Measurements from ENCODE around the gene POLR1G. TPM values are rescaled to one million over a fixed set of nuclear protein-coding genes. Genes with fewer than 3 reads are reported as not detected.

The POLR1G gene
- total and polyA plus RNA-seq, 9 of the 15 experiments (the other 6 are each of a cell fraction or from before 2014, with no cell fraction given): 3.0 to 50.1 (median 27.4) TPM

DNA sequence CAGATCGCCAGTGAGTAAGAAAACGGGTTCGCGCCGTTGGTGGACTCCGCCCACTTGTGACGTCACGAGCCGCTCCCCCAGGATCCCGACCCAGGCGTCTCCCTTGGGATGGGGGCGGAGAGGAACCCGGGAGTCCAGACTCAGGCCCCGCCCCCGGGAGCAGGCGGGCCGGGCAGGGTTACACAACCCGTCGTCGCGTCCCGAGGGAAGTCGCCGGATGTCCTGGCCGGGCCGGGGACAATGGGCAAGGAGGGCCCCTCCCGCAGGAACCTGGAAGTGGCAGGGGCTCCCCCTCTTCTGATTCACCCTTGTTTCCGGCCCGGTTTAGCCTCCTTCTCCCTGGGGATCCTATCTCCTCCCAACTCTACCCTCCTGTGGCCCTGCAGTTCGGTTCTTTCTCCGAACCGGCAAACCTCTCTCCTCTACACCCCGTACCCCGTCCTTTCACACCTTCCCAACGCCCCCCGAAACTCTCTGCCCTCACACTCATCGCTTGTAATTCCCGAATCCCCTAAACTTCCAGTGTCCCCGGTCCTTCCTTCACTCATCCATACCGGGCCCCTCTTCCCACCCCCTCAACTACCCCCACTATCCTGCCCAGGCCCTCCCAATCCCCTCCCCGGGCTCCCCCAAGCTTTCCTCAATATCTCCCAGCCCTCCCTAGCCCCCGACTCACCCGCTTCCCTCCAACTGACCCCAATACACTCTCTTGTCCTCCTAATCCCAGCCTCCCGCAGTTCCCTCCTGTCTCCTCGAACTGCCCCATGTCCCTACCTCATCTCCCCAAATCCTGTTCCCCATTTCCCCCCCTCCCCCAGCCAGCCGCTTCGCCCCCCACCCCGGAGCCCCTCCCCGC lies 37.2 kb downstream of the POLR1G start (continued):
- TF ChIP-seq, protein P1, sequence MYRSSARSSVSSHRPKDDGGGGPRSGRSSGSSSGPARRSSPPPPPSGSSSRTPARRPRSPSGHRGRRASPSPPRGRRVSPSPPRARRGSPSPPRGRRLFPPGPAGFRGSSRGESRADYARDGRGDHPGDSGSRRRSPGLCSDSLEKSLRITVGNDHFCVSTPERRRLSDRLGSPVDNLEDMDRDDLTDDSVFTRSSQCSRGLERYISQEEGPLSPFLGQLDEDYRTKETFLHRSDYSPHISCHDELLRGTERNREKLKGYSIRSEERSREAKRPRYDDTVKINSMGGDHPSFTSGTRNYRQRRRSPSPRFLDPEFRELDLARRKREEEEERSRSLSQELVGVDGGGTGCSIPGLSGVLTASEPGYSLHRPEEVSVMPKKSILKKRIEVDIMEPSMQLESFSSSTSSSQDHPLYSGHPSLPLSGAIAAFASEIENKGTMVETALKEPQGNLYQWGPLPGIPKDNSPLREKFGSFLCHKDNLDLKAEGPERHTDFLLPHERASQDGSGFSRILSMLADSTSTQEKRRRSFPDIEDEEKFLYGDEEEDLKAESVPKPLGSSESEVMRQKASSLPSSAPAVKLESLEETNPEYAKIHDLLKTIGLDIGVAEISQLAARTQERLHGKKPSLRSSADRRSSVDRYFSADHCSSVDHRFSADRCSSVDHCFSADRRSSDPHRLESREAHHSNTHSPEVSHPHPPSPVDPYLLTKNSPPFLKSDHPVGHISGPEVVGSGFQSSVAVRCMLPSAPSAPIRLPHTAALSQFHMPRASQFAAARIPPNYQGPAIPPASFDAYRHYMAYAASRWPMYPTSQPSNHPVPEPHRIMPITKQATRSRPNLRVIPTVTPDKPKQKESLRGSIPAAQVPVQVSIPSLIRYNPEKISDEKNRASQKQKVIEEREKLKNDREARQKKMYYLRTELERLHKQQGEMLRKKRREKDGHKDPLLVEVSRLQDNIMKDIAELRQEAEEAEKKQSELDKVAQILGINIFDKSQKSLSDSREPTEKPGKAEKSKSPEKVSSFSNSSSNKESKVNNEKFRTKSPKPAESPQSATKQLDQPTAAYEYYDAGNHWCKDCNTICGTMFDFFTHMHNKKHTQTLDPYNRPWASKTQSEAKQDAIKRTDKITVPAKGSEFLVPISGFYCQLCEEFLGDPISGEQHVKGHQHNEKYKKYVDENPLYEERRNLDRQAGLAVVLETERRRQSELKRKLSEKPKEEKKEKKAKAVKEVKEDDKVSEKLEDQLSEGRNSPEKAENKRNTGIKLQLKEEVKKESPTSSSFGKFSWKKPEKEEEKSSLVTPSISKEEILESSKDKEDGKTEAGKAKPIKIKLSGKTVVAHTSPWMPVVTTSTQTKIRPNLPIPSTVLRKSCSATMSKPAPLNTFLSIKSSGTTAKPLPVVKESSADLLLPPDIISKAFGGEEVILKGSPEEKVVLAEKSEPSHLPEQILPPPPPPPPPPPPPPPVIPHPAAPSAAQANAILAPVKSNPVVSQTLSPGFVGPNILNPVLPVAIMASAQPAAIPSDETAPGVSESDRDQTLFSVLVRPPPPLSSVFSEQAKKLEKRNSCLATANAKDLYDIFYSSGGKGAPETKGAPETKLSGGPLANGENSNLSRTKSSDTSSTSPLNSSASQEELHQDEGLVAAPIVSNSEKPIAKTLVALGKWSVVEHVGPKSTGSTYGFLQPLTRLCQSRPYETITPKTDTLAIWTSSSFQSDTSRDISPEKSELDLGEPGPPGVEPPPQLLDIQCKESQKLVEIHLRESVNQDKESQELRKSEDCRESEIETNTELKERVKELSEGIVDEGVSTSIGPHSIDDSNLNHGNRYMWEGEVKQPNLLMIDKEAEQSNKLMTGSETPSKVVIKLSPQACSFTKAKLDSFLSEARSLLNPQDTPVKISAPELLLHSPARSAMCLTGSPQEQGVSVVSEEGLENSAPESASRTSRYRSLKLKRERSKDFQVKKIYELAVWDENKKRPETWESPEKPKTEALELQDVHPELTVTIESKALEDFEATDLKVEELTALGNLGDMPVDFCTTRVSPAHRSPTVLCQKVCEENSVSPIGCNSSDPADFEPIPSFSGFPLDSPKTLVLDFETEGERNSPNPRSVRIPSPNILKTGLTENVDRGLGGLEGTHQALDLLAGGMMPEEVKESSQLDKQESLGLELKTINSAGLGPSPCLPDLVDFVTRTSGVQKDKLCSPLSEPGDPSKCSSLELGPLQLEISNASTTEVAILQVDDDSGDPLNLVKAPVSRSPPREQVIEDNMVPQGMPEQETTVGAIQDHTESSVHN (IDR thresholded peaks at IDR 0.05; ENCODE audit: borderline replicate concordance in 1 of 2, low read depth in 1 of 2): no peak
- TF ChIP-seq, protein P2, sequence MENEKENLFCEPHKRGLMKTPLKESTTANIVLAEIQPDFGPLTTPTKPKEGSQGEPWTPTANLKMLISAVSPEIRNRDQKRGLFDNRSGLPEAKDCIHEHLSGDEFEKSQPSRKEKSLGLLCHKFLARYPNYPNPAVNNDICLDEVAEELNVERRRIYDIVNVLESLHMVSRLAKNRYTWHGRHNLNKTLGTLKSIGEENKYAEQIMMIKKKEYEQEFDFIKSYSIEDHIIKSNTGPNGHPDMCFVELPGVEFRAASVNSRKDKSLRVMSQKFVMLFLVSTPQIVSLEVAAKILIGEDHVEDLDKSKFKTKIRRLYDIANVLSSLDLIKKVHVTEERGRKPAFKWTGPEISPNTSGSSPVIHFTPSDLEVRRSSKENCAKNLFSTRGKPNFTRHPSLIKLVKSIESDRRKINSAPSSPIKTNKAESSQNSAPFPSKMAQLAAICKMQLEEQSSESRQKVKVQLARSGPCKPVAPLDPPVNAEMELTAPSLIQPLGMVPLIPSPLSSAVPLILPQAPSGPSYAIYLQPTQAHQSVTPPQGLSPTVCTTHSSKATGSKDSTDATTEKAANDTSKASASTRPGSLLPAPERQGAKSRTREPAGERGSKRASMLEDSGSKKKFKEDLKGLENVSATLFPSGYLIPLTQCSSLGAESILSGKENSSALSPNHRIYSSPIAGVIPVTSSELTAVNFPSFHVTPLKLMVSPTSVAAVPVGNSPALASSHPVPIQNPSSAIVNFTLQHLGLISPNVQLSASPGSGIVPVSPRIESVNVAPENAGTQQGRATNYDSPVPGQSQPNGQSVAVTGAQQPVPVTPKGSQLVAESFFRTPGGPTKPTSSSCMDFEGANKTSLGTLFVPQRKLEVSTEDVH (IDR thresholded peaks at IDR 0.05; ENCODE audit: low read depth, partially characterized antibody): no peak
- TF ChIP-seq RBM22 (IDR thresholded peaks at IDR 0.05; ENCODE audit: low read depth, low read length, poor library complexity, severe bottlenecking) (no peak), KLF16 (IDR thresholded peaks at IDR 0.05) (no peak), BRF1 (IDR thresholded peaks at IDR 0.05; ENCODE audit: borderline replicate concordance, extremely low read depth, insufficient read length) (no peak), ZNF408 (CRISPR knock-in tag; IDR thresholded peaks at IDR 0.05; ENCODE audit: low read depth) (no peak), ZNF436 (CRISPR knock-in tag; IDR thresholded peaks at IDR 0.05) (no peak), ZNF3 (CRISPR knock-in tag; IDR thresholded peaks at IDR 0.05) (no peak), SNIP1 (IDR thresholded peaks at IDR 0.05; ENCODE audit: low read depth) (no peak), TGIF2 (CRISPR knock-in tag; IDR thresholded peaks at IDR 0.05) (no peak)
- TF ChIP-seq, protein P3, sequence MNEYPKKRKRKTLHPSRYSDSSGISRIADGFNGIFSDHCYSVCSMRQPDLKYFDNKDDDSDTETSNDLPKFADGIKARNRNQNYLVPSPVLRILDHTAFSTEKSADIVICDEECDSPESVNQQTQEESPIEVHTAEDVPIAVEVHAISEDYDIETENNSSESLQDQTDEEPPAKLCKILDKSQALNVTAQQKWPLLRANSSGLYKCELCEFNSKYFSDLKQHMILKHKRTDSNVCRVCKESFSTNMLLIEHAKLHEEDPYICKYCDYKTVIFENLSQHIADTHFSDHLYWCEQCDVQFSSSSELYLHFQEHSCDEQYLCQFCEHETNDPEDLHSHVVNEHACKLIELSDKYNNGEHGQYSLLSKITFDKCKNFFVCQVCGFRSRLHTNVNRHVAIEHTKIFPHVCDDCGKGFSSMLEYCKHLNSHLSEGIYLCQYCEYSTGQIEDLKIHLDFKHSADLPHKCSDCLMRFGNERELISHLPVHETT (CRISPR knock-in tag; conservative IDR thresholded peaks at IDR 0.05 in 1 of 2, IDR thresholded peaks at IDR 0.05 in 1 of 2): no peak; a peak in 1 of 4 replicates
- TF ChIP-seq, protein P4, sequence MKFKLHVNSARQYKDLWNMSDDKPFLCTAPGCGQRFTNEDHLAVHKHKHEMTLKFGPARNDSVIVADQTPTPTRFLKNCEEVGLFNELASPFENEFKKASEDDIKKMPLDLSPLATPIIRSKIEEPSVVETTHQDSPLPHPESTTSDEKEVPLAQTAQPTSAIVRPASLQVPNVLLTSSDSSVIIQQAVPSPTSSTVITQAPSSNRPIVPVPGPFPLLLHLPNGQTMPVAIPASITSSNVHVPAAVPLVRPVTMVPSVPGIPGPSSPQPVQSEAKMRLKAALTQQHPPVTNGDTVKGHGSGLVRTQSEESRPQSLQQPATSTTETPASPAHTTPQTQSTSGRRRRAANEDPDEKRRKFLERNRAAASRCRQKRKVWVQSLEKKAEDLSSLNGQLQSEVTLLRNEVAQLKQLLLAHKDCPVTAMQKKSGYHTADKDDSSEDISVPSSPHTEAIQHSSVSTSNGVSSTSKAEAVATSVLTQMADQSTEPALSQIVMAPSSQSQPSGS (CRISPR knock-in tag; IDR thresholded peaks at IDR 0.05): no peak

Data from K562 (cell line).